Neutrophil (primary cell): ENCODE data around the gene ACYP2.
A peak's percentile ranks its signal among the peaks of the same experiment; 100 is the strongest.

Source experiments
- H3K27ac ChIP-seq: fragments of 200-600 bp; sonication (generic); 2 replicates; pipeline ENCODE4 v1.5.1; 2016; ENCODE audit warnings: mild to moderate bottlenecking, moderate library complexity
- H3K27me3 ChIP-seq: fragments of 200-600 bp; sonication (generic); 2 replicates; pipeline ENCODE4 v1.6.0; 2016; ENCODE audit warnings: mild to moderate bottlenecking
- H3K36me3 ChIP-seq: fragments of 200-600 bp; sonication (generic); 2 replicates; pipeline ENCODE4 v1.5.1; 2017
- H3K4me1 ChIP-seq, 2 experiments: fragments of 200-600 bp in 1 of 2; sonication (generic) in 1 of 2; 1 replicate in 1 of 2; 2 replicates in 1 of 2; pipeline versions ENCODE4 v1.5.1 to v1.6.1; 2013 to 2016; ENCODE audit warnings: low read depth in 1 of 2, low read length in 1 of 2, mild to moderate bottlenecking in 1 of 2, moderate library complexity in 1 of 2; ENCODE audit not compliant: control insufficient read depth in 1 of 2, insufficient read depth in 1 of 2
- H3K4me3 ChIP-seq, 2 experiments: fragments of 200-600 bp in 1 of 2; sonication (generic) in 1 of 2; 1 replicate in 1 of 2; 2 replicates in 1 of 2; pipeline ENCODE4 v1.5.1; 2013 to 2016; ENCODE audit warnings: low read depth in 1 of 2, low read length in 1 of 2, mild to moderate bottlenecking in 1 of 2, moderate library complexity in 1 of 2
- H3K9me3 ChIP-seq: fragments of 200-600 bp; sonication (generic); 2 replicates; pipeline ENCODE4 v1.5.1; 2016
- CTCF ChIP-seq: fragments of 200-600 bp; sonication (generic); IDR thresholded peaks from 2 replicates; pipeline ENCODE4 v1.5.1; 2016; ENCODE audit warnings: antibody characterized with exemption

ACYP2 gene

GRCh38 chr2:54099829-54100585, 15.4 kb upstream of the ACYP2 start:
- no peak overlapping the region for H3K27ac ChIP-seq
- H3K36me3 ChIP-seq, result no peaks in the 10 kb centered on the region
- H3K9me3 ChIP-seq, result no peaks in the 10 kb centered on the region
- no peaks in the 10 kb centered on the region for H3K27me3 ChIP-seq
- H3K4me3 ChIP-seq, result no peak overlapping the region
- H3K4me1 ChIP-seq, result no peaks in the 10 kb centered on the region
- no peak for TF ChIP-seq CTCF

- Histone ChIP-seq H3K4me3 (no peak overlapping the region), H3K9me3 (no peaks in the 10 kb centered on the region), H3K36me3 (no peaks in the 10 kb centered on the region), H3K27me3 (no peaks in the 10 kb centered on the region), H3K27ac (no peak overlapping the region), H3K4me1 (no peaks in the 10 kb centered on the region)
- TF ChIP-seq CTCF, result no peak
Observed at GRCh38 chr2:54100772-54101171, 14.6 kb upstream of the ACYP2 start.

GRCh38 chr2:54103454-54104314, 11.7 kb upstream of the ACYP2 start:
- no peak for TF ChIP-seq CTCF
- no peak overlapping the region for H3K4me3 ChIP-seq
- no peak overlapping the region for H3K27ac ChIP-seq

GRCh38 chr2:54106631-54107454, 8.6 kb upstream of the ACYP2 start:
- H3K4me1 ChIP-seq, result no peaks in the 10 kb centered on the region
- no peak overlapping the region for H3K4me3 ChIP-seq
- TF ChIP-seq CTCF, result peak; percentile 44
- no peaks in the 10 kb centered on the region for H3K36me3 ChIP-seq
- H3K9me3 ChIP-seq, result no peaks in the 10 kb centered on the region
- no peaks in the 10 kb centered on the region for H3K27me3 ChIP-seq
- H3K27ac ChIP-seq, result no peak overlapping the region

More at GRCh38 chr2:54103454-54104314, 11.7 kb upstream of the ACYP2 start:
- no peaks in the 10 kb centered on the region for H3K4me1 ChIP-seq
- H3K27me3 ChIP-seq, result no peaks in the 10 kb centered on the region
- no peaks in the 10 kb centered on the region for H3K9me3 ChIP-seq
- H3K36me3 ChIP-seq, result no peaks in the 10 kb centered on the region

- no peak for TF ChIP-seq CTCF
- no peaks in the 10 kb centered on the region for H3K4me1 ChIP-seq
- H3K27me3 ChIP-seq, result no peaks in the 10 kb centered on the region
- no peak overlapping the region for H3K4me3 ChIP-seq
- H3K27ac ChIP-seq, result no peak overlapping the region
- H3K36me3 ChIP-seq, result no peaks in the 10 kb centered on the region
- H3K9me3 ChIP-seq, result no peaks in the 10 kb centered on the region
Observed at GRCh38 chr2:54107455-54107764, 8.0 kb upstream of the ACYP2 start.
